Stimulated activated effector memory CD8-positive, alpha-beta T cell treated with anti-CD3 and anti-CD28 coated beads, Interleukin-12 subunit alpha, Interleukin-12 subunit beta, amount 100 ng/mL, for 72 hours (primary cell): ENCODE results near the gene CNNM2.
A peak's percentile ranks its signal among the peaks of the same experiment; 100 is the strongest.

ENCODE experiments used
- ATAC-seq: fragments of 150-1000 bp; cut with Tn5 transposase; 2 replicates; pipeline ENCODE4 v1.10.0; 2021
- DNase-seq, 2 donors: peaks; one replicate each; pipeline ENCODE4 v3.0.0; 2021 to 2022; ENCODE audit warnings: low spot score in 2 of 2
- H3K27ac Mint-ChIP-seq: one replicate; pipeline ENCODE4 v1.8.0; 2022; ENCODE audit warnings: mild to moderate bottlenecking, mixed read lengths
- H3K36me3 Mint-ChIP-seq: one replicate; pipeline ENCODE4 v1.8.0; 2022; ENCODE audit warnings: mild to moderate bottlenecking, mixed read lengths
- H3K4me1 Mint-ChIP-seq: one replicate; pipeline ENCODE4 v1.8.0; 2022; ENCODE audit warnings: mixed read lengths
- H3K4me3 Mint-ChIP-seq: one replicate; pipeline ENCODE4 v1.8.0; 2022; ENCODE audit warnings: mild to moderate bottlenecking, mixed read lengths
- H3K9me3 Mint-ChIP-seq: one replicate; pipeline ENCODE4 v1.8.0; 2022; ENCODE audit warnings: mixed read lengths

The CNNM2 gene

GRCh38 chr10:102917962-102918816 is at the start of gene CNNM2:
Gene CNNM2 (plus strand): TSS chr10:102918294. CDS start chr10:102918481, 187 bp downstream.
- H3K9me3 Mint-ChIP-seq = no peaks in the 10 kb centered on the region
- peaks cover 14% of the 10 kb centered on the region for H3K36me3 Mint-ChIP-seq
- peak; percentile 94 for ATAC-seq
- H3K4me3 Mint-ChIP-seq = peak within 1 kb of the TSS; percentile 95
- peak within 1 kb of the TSS; percentile 94 for H3K27ac Mint-ChIP-seq
- DNase-seq = peak; percentile 94 to 99
- H3K4me1 Mint-ChIP-seq = peaks cover 43% of the 10 kb centered on the region

- no peak for ATAC-seq
- Mint-ChIP-seq H3K9me3 (no peaks in the 10 kb centered on the region), H3K36me3 (peaks cover 13% of the 10 kb centered on the region), H3K4me3 (peak overlapping the region; percentile 60), H3K4me1 (peaks cover 13% of the 10 kb centered on the region), H3K27ac (no peak overlapping the region)
- DNase-seq = no peak
These were observed 49.2 kb upstream of the CNNM2 start for GRCh38 chr10:102868911-102869257.

- no peaks in the 10 kb centered on the region for H3K9me3 Mint-ChIP-seq
- H3K27ac Mint-ChIP-seq = peak within 1 kb of the TSS; percentile 79
- peaks cover 13% of the 10 kb centered on the region for H3K4me1 Mint-ChIP-seq
- peaks cover 6% of the 10 kb centered on the region for H3K36me3 Mint-ChIP-seq
- ATAC-seq (peak; percentile 75), DNase-seq (peak in 1 of 2 donors; percentile 51)
- peak within 1 kb of the TSS; percentile 60 for H3K4me3 Mint-ChIP-seq
These were observed 48.6 kb upstream of the CNNM2 start, which contains the start of gene AS3MT for GRCh38 chr10:102869258-102870198. Gene AS3MT (plus strand): TSS chr10:102869470. CDS start chr10:102869593, 123 bp downstream.

DNA sequence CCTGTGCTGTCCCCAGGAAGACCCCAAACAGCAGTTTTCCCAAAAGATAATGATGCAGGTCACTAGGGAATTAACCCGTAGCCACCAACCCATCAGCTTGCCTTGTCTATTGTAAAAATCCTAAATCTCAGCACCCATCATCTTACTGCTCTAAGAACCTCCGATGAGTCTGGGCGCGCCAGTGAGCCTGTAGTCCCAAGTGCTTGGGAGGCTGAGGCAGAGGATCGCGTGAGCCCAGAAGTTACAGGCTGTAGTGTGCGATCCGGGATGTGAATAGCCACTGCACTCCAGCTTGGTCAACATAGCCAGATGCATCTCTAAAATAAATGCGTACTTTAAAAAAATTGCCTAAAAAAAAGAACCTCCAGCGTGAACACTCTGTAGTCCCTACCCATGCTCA is 47.9 kb upstream of the CNNM2 start:
- ATAC-seq = no peak
- H3K4me3 Mint-ChIP-seq = peak overlapping the region; percentile 60

DNA sequence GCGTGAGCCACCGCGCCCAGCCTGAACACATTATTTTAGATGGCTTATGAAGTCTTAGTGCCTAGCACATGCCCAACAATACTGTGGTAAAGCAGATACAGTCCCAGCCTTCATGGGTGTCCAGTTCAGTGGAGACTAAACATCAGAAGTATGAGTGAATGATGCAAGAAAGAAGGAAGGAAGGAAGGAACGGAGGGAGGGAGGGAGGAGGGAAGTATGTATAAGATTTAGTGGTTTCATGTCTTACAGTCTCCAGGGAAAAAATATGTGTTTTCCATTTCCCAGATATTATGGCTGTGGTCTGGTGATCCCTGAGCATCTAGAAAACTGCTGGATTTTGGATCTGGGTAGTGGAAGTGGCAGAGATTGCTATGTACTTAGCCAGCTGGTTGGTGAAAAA is 45.9 kb upstream of the CNNM2 start:
- no peaks in the 10 kb centered on the region for H3K36me3 Mint-ChIP-seq
- H3K9me3 Mint-ChIP-seq = no peaks in the 10 kb centered on the region
- peaks cover 13% of the 10 kb centered on the region for H3K4me1 Mint-ChIP-seq
- ATAC-seq (no peak), DNase-seq (no peak)
- H3K4me3 Mint-ChIP-seq = no peak overlapping the region
- no peak overlapping the region for H3K27ac Mint-ChIP-seq

More for the DNA sequence above, 47.9 kb upstream of the CNNM2 start:
- no peak overlapping the region for H3K27ac Mint-ChIP-seq
- no peak for DNase-seq
- H3K36me3 Mint-ChIP-seq = no peaks in the 10 kb centered on the region
- no peaks in the 10 kb centered on the region for H3K9me3 Mint-ChIP-seq
- peaks cover 13% of the 10 kb centered on the region for H3K4me1 Mint-ChIP-seq

DNA sequence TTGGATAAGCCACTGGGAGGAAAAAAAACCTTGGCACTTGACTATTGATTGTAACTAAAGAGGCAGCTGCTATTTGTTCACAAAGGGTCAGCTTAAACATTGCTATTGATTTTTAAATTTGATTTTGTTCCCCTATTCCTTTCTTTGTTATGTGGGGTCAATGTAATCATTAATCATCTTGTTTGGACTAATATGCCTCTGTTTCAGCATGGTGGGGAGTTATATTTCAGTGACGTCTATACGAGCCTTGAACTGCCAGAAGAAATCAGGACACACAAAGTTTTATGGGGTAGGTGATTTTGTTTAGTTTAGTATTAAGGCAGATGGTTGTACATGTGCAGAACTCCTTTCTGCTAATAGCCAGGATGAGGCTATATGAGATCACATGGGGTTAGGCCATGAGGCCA is 41.3 kb upstream of the CNNM2 start:
- Mint-ChIP-seq H3K9me3 (no peaks in the 10 kb centered on the region), H3K4me1 (no peaks in the 10 kb centered on the region), H3K4me3 (no peak overlapping the region), H3K36me3 (no peaks in the 10 kb centered on the region), H3K27ac (no peak overlapping the region)
- no peak for ATAC-seq
- DNase-seq = no peak

DNA sequence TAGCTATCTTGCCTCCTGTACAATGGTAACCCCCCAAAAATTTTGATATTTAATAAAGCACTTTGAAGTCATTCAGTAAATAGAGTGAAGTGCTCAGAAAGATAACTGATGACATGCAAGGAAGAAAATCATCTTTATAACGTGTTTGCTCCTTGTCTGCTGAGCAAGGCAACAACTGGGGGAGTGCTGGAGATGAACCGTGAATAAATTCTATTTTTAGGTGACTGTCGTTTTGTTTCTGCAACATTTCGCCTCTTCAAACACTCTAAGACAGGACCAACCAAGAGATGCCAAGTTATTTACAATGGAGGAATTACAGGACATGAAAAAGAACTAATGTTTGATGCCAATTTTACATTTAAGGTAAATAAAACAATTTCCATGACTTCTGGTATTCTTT is 39.5 kb upstream of the CNNM2 start:
- Mint-ChIP-seq H3K4me3 (no peak overlapping the region), H3K36me3 (no peaks in the 10 kb centered on the region), H3K27ac (no peak overlapping the region), H3K9me3 (no peaks in the 10 kb centered on the region), H3K4me1 (no peaks in the 10 kb centered on the region)
- DNase-seq = no peak
- ATAC-seq = no peak

- DNase-seq (no peak), ATAC-seq (no peak)
- no peaks in the 10 kb centered on the region for H3K9me3 Mint-ChIP-seq
- H3K27ac Mint-ChIP-seq = no peak overlapping the region
- no peaks in the 10 kb centered on the region for H3K36me3 Mint-ChIP-seq
- H3K4me1 Mint-ChIP-seq = no peaks in the 10 kb centered on the region
- H3K4me3 Mint-ChIP-seq = no peak overlapping the region
These were observed 37.8 kb upstream of the CNNM2 start for GRCh38 chr10:102880256-102880655.

GRCh38 chr10:102888048-102888447 is 30.0 kb upstream of the CNNM2 start:
- no peak for ATAC-seq
- Mint-ChIP-seq H3K4me1 (no peaks in the 10 kb centered on the region), H3K4me3 (no peak overlapping the region), H3K9me3 (no peaks in the 10 kb centered on the region), H3K27ac (no peak overlapping the region), H3K36me3 (no peaks in the 10 kb centered on the region)
- DNase-seq = no peak

GRCh38 chr10:102894466-102895213 is 23.5 kb upstream of the CNNM2 start:
- Mint-ChIP-seq H3K4me1 (no peaks in the 10 kb centered on the region), H3K9me3 (no peaks in the 10 kb centered on the region), H3K4me3 (no peak overlapping the region), H3K36me3 (no peaks in the 10 kb centered on the region), H3K27ac (no peak overlapping the region)
- ATAC-seq (no peak), DNase-seq (no peak)

DNA sequence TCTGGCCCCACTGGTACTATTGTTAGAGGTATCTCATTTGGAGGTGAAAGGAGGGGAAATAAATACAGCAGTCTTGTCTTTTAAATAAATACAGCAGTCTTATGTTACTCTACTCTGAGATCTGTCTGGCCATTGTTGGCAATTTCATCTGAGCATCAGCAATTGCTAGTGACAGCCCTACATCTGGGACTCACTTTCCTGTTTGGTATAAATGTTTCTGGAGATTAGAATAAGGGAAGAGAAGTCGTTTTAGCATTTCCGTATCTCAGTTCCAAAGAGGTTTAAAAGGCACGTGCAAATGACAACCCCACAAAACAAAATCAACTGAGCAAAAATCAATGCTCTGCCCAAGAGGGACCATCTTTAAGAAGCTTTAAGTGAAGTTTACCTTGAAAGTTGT is 18.1 kb upstream of the CNNM2 start:
- ATAC-seq (no peak), DNase-seq (no peak)
- no peaks in the 10 kb centered on the region for H3K4me1 Mint-ChIP-seq
- no peak overlapping the region for H3K4me3 Mint-ChIP-seq
- H3K27ac Mint-ChIP-seq = no peak overlapping the region
- no peaks in the 10 kb centered on the region for H3K9me3 Mint-ChIP-seq
- H3K36me3 Mint-ChIP-seq = no peaks in the 10 kb centered on the region

DNA sequence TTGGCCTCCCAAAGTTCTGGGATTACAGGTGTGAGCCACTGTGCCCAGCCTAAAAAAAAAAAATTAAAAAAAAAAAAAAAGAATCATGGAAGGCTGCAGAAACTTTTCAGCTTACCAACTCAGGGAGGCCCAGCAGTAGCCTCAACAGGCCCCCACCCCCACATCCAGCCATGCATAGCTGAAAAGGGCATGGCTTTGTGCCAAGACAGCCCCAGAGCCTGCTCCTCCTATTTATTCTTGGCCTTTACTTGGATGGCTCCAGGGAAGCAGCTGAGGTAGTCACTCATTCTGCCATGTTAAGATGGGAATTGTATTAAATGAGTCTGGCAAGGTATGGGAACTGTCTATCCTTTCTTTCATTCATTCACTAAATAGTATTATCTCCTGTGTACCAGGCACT is 13.7 kb upstream of the CNNM2 start:
- H3K4me3 Mint-ChIP-seq = no peak overlapping the region

DNA sequence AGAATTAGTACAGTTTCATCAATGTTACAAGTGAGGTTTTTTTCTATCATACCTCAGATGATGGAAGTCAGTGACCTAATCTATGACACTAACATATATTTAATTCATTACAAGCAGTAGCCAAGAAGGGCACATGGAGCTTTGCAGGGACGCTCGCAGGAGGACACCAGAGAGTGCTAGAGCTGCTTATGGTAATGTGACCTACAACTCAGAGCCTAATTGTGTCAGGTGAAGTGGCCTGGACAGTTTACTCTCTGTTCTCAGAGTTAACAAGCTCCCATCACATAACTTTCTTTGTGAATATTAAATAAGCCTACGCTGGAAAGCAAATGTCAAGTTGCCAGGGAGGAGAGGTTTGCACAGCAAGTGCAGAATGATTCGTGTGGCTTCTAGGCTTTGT is 11.6 kb upstream of the CNNM2 start:
- Mint-ChIP-seq H3K4me1 (no peaks in the 10 kb centered on the region), H3K27ac (no peak overlapping the region), H3K9me3 (no peaks in the 10 kb centered on the region), H3K36me3 (no peaks in the 10 kb centered on the region), H3K4me3 (no peak overlapping the region)
- DNase-seq (no peak), ATAC-seq (no peak)

More for the DNA sequence above, 13.7 kb upstream of the CNNM2 start:
- Mint-ChIP-seq H3K4me1 (no peaks in the 10 kb centered on the region), H3K9me3 (no peaks in the 10 kb centered on the region), H3K36me3 (no peaks in the 10 kb centered on the region), H3K27ac (no peak overlapping the region)
- DNase-seq = no peak
- ATAC-seq = no peak

DNA sequence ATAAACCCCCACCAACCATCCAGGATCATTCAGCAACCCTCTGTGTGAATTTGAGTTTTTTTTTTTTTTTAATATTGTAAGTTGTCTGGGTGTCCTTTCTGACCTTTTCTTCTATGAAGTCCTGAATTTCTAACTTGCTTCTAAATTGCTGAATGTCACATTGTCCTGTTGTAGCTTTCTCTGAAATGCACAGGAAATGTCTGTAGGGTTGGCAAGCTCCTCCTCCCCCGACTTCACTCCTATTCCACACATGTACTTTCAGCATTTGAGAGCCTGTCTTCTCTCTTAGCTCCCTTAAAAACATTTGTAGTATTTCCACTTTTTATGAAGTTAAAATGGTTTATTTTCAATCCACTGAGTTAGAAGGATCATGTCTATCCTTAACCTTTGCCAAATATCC is 3.3 kb upstream of the CNNM2 start:
- ATAC-seq (no peak), DNase-seq (no peak)
- Mint-ChIP-seq H3K36me3 (peaks cover 9% of the 10 kb centered on the region), H3K4me1 (peaks cover 16% of the 10 kb centered on the region), H3K9me3 (no peaks in the 10 kb centered on the region), H3K4me3 (no peak overlapping the region), H3K27ac (no peak overlapping the region)

DNA sequence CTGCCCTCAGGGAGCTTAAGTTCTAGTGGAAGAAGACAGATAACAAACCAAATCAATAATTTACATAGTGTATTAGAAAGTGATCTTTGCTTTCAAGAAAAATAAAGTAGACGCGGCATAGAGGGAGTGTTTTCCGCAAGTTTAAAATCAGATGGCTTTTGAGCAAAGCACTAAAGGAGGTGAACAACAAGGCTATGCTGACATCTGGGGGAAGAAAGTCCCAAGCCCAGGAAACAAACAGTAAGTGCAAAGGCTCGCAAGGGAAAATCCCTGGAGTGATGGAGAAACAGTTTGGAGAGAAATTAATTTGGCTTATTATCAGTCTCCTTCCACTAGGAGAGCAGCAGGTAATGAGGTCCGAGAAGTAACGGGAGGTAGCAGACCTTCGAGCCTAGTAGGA is 1.9 kb upstream of the CNNM2 start:
- H3K27ac Mint-ChIP-seq = no peak overlapping the region
- ATAC-seq (no peak), DNase-seq (no peak)
- H3K4me1 Mint-ChIP-seq = peaks cover 30% of the 10 kb centered on the region
- H3K9me3 Mint-ChIP-seq = no peaks in the 10 kb centered on the region
- peak overlapping the region; percentile 95 for H3K4me3 Mint-ChIP-seq
- peaks cover 14% of the 10 kb centered on the region for H3K36me3 Mint-ChIP-seq
